Skin of body (tissue), 2 donors: Measurements from ENCODE around the gene GALM. TPM values are rescaled to one million over a fixed set of nuclear protein-coding genes. Genes with fewer than 3 reads are reported as not detected.

ENCODE experiments used
- DNase-seq: peaks from one replicate; lab custom pipeline; 2025; lab: John Stamatoyannopoulos, UW
- total RNA-seq: library from RNA; depleted of rRNA; stranded (reverse); fragments of >200 nt; gene quantifications from one replicate; pipeline ENCODE4 v1.2.3, GENCODE V29; 2014

GALM gene
- total RNA-seq, 1 donor from 2014 or later: 7.1 TPM

DNA sequence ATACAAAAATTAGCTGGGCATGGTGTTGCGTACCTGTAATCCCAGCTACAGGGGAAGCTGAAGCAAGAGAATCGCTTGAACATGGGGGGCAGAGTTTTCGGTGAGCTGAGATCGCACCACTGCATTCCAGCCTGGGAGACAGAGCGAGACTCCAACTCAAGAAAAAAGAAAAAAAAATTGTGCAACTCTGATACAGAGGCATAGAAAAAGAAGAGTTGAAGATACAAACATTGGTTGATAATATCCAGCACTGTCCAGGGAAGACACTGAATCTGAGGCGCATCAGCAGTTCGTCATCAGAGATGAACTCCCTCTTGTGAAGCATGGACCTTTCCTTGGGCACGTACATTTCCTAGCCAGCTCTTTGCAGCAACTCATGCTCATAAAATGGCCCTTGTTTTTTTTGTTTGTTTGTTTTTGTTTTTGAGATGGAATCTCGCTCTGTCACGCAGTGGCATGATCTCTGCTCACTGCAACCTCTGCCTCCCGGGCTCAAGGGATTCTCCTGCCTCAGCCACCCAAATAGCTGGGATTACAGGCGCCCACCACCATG lies 16.7 kb upstream of the GALM start:
- DNase-seq: no peak

DNA sequence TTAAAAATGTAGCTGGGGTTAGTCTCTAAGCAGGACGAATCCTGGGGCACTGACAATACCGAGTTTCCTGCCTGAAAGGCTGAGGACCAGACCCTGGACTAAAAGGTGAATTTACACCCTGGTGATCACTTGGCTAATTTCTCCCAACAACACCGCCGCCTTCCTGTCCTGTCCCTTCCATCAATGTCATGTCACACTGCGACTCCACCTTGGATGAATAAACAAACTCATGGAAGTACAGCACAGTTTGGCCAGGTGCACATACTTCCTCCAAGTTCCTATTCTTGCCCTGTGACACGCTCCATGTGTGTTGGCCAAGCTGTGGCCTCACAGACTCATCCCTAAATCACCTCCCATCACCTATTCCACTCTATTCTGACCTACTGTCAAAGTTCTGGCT lies 15.9 kb upstream of the GALM start:
- no peak for DNase-seq

DNA sequence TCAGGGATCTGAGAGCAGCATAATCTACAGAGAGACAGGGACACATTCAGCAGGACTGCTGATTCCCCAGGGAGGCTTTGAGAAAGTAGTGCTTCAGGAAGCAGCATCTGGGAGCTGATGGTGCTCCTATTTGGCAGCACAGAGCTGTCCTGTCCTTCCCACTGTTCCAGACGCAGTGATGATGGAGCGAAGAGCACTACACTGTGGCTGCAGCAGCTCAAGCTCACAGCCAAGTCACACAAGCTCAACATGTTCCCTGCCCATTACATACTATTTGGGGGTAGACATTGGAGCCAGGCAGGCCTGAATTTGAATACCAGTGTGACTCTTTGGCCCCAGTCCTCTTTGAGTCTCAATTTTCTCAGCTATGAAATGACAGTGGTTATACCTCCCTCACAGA lies 15.2 kb upstream of the GALM start:
- DNase-seq: no peak

DNA sequence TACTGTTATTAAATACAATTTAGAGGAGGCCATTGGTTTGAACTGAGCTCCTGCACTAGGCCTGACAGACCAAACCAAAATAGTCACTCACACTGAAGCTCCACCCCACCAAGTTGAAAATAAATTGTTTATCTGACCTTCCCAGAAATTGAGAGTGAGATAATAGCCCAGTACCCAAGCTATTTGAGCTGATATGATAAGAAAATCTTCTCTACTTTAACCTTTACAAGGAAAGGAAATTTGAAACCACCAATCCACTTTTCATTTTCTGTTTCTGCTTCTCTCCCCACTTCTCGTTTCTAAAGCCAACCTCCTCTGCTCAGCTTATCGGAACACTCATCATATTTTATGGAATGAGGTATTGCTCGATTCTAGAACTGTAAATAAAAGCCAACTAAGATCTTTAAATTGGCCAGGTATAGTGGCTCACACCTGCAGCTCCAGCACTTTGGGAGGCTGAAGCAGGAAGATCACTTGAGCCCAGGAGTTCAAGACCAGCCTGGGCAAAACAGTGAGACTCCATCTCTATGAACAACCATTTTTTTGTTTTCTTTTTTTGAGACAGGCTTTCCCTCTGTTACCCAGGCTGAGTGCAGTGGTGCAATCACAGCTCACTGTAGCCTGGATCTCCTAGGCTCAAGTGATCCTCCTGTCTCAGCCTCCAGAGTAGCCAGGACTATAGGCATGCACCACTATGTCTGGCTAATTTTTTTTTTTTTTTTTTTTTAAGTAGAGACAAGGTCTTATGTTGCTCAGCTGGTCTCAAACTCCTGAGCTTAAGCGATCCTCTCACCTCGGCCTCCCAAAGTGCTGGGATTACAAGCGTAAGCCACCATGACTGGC lies 13.3 kb upstream of the GALM start:
- DNase-seq: no peak

DNA sequence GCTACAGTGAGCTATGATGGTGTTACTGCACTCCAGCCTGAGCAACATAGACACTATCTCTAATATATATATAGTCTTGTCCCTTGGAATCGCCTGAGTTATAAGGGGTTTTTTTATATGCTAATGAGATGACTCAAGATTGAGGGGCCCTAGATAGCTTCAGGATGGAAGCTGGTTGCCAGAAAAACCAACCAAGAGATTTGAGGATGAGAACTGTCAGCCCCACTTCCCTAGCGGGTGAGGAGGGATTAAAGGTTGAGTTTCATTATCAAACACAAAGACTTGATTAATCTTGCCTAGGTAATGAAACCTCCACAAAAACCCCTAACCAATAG lies 12.6 kb upstream of the GALM start:
- DNase-seq: no peak

DNA sequence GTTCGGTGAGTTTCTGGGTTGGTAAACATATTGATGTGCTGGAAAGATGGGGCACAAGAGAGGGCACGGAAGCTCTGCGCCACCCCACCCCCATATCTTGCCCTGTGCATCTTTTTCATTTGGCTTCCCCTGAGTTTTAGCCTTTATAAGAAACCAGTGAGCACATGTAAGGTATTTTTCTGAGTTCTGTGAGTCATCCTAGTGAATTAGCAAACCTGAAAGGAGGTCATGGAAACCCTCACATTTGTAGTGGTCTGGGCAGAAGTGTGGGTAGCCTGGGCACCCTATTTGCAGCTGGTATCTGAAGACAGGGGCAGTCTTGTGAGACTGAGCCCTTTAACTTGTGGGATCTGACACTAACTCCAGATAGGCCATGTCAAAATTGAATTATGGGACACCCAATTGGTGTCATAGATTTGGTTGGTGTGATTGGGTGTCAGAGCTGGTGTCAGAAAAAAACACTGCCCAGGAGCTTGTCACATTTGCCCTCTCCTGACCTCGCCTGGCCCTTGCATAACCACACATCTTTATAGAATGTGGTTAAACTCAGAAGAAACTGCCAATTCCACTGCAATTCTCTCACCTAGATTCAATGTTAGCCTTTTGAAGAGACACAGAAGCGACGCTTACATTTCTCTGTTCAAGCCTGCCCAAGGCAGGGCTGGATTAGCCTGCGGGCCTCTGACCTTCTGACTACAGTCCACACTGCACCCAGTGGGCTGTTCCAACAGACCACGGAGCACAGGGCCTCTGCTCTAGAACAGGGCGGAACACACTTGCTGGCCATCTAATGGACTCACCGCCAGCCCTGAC lies 12.0 kb upstream of the GALM start:
- DNase-seq: no peak

DNA sequence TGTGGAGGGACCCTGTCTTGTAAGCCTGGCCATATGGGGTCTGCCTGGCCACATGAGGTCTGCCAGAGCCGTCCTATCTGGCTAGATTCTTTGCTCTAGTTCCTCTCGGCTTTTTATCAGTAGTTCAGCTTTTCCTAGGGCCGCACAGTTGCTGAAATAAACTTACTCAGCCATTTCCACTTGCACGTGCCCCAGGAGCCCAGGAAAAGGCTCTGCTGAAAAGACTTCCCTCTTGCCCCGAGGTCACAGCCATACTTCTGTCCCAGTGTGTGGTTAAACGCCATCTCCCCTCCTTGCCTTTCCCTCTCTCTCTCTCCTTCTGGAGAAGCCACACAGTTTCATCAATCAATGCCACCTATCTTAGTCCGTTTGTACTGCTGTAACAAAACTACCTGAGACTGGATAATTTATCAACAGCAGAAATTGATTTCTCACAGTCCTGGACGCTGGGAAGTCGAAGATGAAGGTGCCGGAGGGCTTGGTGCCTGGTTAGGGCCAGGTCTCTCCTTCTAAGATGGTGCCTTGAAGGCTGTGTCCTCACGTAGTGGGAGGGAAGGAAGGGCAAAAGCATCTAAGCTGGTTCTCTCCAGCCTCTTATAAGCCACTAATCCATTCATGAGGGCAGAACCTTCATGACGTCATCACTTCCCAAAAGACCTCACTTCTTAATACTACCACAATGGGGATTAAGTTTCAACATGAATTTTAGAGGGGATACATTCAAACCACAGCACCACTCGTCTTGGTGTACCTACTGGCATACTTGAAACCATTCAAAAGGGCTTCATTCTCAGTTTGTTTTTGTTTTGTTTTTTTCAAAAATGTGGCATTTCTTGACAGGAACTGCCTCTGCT lies 11.2 kb upstream of the GALM start:
- no peak for DNase-seq

DNA sequence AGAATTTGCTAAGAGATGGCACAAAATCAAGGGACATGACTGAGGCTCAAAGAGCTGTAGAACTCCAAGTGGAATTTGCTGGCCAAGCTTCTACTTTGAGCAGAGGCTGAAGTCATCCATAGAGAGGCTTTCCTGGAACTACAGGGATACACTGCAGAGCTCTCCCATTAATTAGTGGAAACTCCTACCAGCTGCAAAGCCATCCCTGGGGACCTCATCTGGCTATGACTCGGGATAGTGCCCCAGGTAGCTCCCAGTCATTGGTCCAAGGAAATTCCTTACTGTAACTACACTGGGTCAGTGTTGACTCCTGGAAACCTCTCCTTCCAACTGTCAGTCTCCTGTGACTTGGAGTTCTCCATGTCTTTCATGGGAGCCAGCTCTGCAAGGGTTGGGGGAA lies 10.5 kb upstream of the GALM start:
- no peak for DNase-seq

DNA sequence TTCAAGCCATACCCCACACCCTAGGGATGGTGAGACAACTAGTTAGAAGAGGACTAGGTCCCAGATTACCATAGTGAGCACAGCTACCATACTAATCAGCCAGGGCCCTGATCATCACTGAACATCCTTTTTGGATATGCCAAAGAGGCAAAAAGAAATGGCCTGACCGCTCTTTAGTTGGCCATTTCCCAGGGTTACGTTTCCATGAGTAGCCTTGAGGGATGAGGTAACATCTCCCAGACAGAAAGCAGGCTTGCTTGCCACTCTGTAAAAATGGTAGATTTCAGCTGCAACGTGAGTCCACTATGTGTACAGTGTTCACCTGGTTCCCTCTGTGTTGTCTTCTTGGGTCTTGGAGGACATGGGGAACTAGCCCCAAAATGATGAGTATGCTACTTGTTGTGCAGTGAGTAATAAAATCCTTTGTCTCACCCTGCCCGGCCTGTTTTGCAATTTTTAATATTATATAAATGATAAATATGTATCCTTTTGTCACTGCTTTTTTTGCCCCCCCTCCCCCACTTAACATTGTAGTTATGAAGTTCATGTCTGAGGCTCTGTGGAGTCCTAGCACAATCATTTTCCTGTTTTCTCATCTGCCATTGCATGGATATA lies 8.9 kb upstream of the GALM start:
- DNase-seq: no peak

DNA sequence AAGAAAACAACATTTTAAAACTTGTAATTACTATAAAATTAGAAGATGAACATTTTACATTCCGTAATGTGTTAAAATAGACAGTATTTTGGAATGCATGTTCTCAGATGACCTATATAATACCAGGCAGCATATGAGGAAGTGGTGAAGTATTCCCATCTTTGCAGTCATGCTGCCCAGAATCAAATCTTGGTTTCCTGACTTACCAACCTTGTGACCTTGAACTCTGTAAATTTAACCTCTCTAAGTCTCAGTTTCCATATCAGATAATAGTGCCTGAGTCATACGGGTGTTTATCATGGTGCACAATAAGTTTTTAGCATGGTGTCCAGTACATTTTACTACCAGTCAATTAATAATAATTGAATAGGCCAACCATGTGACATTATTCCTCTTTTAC lies 7.3 kb upstream of the GALM start:
- no peak for DNase-seq

DNA sequence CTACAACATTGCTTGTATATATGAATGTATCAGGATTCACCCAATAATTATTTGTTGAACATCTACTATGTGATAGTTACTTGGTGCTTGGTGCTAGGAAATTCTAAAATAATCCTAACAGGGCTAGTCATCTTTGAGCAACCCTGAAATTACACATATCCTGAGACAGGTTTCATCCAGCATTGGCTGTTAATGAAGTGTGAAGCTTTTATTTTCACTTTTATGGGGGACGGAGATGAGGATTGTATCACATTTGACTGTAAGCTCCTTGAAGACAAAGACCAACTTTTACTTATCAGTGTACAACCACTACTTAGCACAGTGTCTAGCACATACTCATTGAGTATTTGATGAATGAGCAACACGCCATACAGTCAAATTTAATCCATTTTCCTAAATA lies 6.8 kb upstream of the GALM start:
- DNase-seq: no peak

DNA sequence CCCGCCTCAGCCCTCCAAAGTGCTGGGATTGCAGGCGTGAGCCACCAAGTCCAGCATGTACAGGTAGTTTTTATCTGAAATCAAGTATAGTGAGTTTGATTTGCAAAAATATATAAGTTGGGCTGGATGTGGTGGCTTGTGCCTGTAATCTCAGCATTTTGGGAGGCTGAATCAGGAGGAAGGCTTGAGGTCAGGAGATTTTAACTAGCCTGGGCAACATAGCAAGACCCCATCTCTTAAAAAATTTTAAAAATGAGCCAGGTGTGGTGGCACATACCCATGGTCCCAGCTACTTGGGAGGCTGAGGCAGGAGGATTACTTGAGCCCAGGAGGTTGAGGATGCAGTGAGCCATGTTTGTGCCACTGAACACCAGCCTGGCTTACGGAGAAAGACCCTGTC lies 5.6 kb upstream of the GALM start:
- DNase-seq: no peak

DNA sequence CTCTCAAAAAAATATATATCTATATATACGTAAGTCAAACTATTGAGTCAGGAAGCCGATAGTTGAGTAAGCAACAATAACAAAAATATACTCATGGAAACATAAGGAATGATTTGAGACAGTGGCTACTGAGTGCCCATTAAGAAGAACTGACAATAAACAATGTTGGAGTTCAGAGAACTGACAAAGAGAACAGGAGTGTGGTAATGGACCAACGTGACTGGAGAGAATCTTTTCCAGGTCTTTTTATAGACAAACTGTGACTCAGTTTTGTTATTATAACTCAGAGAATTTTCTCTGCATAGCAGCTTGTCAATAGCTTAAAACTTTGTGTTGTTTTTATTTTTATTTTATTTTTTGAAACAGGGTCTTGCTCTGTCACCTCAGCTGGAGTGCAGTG lies 4.6 kb upstream of the GALM start:
- no peak for DNase-seq

DNA sequence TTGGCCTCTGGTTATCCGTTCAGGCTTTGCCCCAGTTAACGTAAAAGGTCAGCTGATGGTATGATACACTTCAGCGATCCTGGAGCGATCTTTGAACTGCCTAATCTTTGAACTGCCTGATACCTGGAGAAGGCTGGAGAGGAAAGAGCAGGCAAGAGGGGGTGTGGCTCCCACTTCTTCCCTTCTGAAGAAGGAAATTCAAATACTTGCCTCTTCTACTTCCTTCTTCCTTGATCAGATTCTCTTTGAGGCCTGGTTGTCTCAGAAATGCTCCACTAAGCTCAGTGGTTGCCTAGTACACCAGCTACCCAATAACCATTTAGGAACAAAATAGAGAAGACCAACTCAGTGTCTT lies 619 bp downstream of the GALM start:
- no peak for DNase-seq

DNA sequence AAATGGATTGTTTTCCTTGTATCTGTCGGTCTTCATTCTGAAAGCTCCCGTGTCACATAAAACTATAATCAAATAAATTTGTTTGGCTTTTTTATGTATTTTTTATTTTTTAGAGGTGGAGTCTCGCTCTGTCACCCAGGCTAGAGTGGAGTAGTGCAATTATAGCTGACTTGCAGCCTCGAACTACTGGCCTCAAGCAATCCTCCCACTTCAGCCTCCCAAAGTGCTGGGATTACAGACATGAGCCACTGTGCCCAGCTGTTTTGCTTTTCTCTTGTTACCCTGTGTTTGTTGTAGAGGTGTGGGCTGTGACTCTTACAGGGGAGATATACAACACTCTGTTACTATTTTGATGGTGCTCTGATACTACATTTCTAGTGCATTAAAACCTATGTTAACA lies 2.2 kb downstream of the GALM start:
- DNase-seq: no peak

DNA sequence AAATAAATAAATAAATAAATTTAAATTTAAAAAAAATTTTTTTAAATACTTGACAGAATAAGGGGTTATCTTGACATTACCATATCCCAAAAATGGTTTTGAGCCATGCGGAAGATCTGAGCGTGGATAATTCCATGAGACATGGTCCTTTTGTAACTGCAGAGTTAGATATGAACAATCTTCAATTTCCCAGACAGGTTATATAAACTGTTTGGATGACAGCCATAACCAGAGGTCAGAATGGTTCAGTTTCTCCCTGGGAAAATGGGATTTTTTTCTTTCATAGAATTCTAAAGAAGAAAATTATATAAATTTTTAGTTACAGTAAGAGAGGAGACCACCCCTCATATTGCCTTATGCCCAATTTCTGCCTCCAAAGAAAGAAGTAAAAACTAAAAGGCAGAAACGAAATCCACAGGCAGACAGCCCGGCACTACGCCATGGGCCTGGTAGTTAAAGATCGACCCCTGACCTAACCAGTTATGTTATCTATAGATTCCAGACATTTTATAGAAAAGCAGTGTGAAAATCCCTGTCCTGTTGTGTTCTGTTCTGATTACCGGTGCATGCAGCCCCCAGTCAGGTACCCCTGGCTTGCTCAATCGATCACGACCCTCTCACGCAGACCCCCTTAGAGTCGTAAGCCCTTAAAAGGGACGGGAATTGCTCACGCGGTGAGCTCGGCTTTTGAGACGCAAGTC lies 3.0 kb downstream of the GALM start:
- DNase-seq: no peak

DNA sequence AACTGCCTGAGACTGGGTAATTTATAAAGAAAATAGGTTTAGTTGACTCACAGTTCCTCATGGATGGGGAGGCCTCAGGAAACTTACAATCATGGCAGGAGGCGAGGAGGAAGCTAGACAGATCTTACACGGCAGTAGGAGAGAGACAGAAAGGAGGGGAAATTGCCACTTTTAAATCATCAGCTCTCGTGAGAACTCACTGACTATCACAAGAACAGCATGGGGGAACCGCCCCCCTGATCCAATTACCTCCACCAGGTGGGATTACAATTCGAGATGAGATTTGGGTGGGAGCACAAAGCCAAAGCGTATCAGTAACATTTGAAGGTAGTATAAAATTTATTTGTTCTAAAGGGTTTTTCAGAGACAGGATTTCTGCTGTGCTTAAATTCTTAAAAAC lies 5.4 kb downstream of the GALM start:
- no peak for DNase-seq

DNA sequence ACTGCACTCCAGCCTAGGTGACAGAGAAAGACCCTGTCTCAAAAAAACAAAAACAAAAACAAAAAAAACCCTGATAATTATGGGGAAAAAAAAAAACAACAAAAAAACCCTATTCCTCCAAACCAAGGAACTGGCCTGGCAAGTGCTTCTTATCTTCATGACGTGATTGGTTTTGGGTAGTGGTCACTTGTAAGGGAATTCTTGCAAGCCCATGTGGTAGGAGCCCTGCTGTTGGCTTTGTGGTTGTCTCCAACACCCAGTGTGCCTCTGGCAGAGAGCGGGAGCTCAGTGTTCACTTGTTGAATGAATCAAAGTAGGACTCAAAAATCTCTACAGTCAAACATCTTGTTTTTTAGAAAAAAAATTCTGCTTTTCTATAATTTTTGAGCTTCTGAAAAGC lies 6.0 kb downstream of the GALM start:
- no peak for DNase-seq

DNA sequence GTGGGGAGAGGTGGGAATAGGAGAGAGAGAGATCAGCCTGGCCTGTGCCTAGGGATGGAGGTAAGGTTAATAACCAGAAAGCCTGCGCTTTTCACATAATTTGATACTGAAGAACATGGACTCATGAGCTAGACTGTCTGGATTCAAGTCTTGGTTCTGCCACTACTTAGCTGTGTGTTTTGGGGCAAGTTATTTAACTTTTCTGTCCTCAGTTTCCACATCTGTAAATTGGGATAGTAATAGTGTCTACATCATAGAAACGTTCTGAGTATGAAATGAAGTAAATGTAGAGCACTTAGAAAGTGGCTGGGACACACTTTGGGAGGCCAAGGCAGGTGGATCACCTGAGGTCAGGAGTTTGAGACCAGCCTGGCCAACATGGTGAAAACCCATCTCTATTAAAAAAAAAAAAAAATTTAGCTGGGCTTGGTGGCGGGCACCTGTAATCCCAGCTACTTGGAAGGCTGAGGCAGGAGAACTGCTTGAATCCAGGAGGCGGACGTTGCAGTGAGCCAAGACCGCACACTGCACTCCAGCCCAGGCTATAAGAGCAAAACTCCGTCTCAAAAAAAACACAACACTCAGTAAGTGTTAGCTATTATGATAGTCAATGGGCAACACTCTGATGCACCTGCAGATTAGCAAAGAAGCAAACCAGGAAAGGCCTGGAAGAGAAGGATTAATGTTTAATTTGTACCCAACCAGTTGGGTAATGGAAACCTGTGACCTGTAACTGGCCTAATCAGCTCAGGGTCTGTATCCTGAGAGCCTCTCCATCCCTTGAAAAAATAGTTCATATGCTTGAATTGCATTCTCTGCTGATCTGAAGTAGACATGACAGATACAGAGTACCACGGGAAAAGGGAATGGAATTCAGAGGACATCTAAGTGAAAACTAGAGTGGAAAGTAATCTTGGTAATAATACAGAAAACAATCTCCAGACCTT lies 6.8 kb downstream of the GALM start:
- no peak for DNase-seq

DNA sequence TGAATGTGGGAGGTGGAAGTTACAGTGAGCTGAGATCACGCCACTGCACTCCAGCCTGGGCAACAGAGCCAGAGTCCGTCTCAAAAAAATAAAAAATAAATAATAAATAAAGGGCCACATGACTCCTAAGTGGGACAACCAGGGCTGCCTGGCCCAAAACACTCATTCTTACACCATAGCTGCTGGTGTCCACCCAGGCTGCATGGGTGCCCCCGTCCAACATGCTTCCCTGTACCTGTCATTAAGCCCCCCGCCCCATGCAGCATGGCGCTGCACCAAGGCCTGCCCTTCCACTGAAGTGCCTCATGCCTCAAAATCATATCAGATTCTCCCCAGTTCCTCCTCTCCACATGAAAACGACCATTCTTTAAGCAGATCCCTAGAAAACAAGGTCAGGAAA lies 10.8 kb downstream of the GALM start:
- no peak for DNase-seq
